Astrocyte (in vitro differentiated cells and primary cell): ENCODE results near the gene SPATA9. TPM values are rescaled to one million over a fixed set of nuclear protein-coding genes. Genes with fewer than 3 reads are reported as not detected.

Experiments used
- DNase-seq: peaks from one replicate; pipeline ENCODE4 v3.0.0-alpha.2; 2010; ENCODE audit warnings: low read depth
- FAIRE-seq: peaks from 2 replicates; lab custom pipeline; 2011; peaks lifted over from hg19 to GRCh38; lab: Jason Lieb, UNC
- H2AFZ ChIP-seq: 2 replicates; pipeline ENCODE4 v1.6.0; 2012; ENCODE audit warnings: low read depth, low read length, inconsistent platforms
- H3K27ac ChIP-seq: 2 replicates; pipeline ENCODE4 v1.5.1; 2011; ENCODE audit warnings: low read depth, low read length, inconsistent platforms
- H3K27me3 ChIP-seq: 2 replicates; pipeline ENCODE4 v1.6.0; 2011; ENCODE audit warnings: low read length, inconsistent platforms; ENCODE audit not compliant: insufficient read depth
- H3K36me3 ChIP-seq: 2 replicates; pipeline ENCODE4 v1.5.1; 2011; ENCODE audit warnings: low read length, inconsistent platforms; ENCODE audit not compliant: insufficient read depth
- H3K4me1 ChIP-seq: 2 replicates; pipeline ENCODE4 v1.5.1; 2011; ENCODE audit warnings: low read length, inconsistent platforms; ENCODE audit not compliant: insufficient read depth
- H3K4me2 ChIP-seq: 2 replicates; pipeline ENCODE4 v1.6.0; 2012; ENCODE audit warnings: low read length, inconsistent platforms
- H3K4me3 ChIP-seq: 2 replicates; pipeline ENCODE4 v1.5.1; 2011; ENCODE audit warnings: low read depth, mild to moderate bottlenecking, low read length, inconsistent platforms; ENCODE audit not compliant: insufficient read depth
- H3K79me2 ChIP-seq: 2 replicates; pipeline ENCODE4 v1.6.0; 2012; ENCODE audit warnings: mild to moderate bottlenecking, low read length, inconsistent platforms; ENCODE audit not compliant: insufficient read depth
- H3K9ac ChIP-seq: 2 replicates; pipeline ENCODE4 v1.6.0; 2012; ENCODE audit warnings: mild to moderate bottlenecking, low read length, inconsistent platforms
- H3K9me3 ChIP-seq: 2 replicates; pipeline ENCODE4 v1.5.1; 2012; ENCODE audit warnings: low read depth, mild to moderate bottlenecking, low read length, inconsistent platforms; ENCODE audit not compliant: insufficient read depth
- H4K20me1 ChIP-seq: 2 replicates; pipeline ENCODE4 v1.6.0; 2012; ENCODE audit warnings: low read length, inconsistent platforms; ENCODE audit not compliant: insufficient read depth
- H3K27ac Mint-ChIP-seq: one replicate; pipeline ENCODE4 v1.8.0; 2021; ENCODE audit warnings: mild to moderate bottlenecking, mixed read lengths; ENCODE audit not compliant: unreplicated experiment
- H3K27me3 Mint-ChIP-seq: one replicate; pipeline ENCODE4 v1.8.0; 2021; ENCODE audit warnings: low read depth, mixed read lengths; ENCODE audit not compliant: unreplicated experiment
- H3K36me3 Mint-ChIP-seq: one replicate; pipeline ENCODE4 v1.8.0; 2021; ENCODE audit warnings: low read depth, mixed read lengths; ENCODE audit not compliant: unreplicated experiment
- H3K4me1 Mint-ChIP-seq: one replicate; pipeline ENCODE4 v1.8.0; 2021; ENCODE audit warnings: low read depth, mixed read lengths; ENCODE audit not compliant: unreplicated experiment
- H3K4me3 Mint-ChIP-seq: one replicate; pipeline ENCODE4 v1.8.0; 2021; ENCODE audit warnings: mild to moderate bottlenecking, moderate library complexity, mixed read lengths; ENCODE audit not compliant: unreplicated experiment
- H3K9me3 Mint-ChIP-seq: one replicate; pipeline ENCODE4 v1.8.0; 2021; ENCODE audit warnings: mild to moderate bottlenecking, mixed read lengths; ENCODE audit not compliant: unreplicated experiment
- EZH2 ChIP-seq: IDR thresholded peaks from 2 replicates; pipeline ENCODE4 v1.6.1; 2012; ENCODE audit warnings: mild to moderate bottlenecking, low read length, inconsistent platforms; ENCODE audit not compliant: insufficient read depth
- total RNA-seq: library from RNA; stranded (reverse); gene quantifications from 2 replicates; pipeline ENCODE4 v1.2.1, GENCODE V29; 2021
- TF ChIP-seq, protein P1 (sequence below): IDR thresholded peaks from 2 replicates; pipeline ENCODE4 v1.5.1; 2011; ENCODE audit warnings: low read depth, mild to moderate bottlenecking, inconsistent platforms, low read length, moderate library complexity; ENCODE audit not compliant: insufficient read depth

SPATA9 gene
- total RNA-seq, 1 donor from 2014 or later = 0.98 TPM

DNA sequence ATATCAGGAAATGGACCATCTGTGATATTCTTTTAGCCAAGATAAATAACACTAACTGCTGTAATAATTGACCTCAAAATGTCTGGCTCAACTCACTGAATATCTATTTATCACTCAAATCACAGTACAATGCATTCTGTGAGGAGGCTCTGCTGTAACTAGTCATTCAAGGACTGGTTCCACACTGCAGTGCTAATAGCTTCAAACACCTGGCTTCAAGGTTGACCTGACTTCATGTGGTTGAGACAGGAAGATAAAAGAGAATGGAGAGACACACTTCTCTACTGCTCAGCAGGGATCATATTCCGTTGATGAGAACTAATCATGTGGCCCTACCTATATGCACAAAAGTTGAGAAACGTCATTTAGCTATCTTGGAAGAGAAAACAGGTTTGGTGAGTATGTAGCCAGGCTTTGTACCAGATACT, 45.0 kb upstream of the SPATA9 start:
- FAIRE-seq (no peak), DNase-seq (peak; percentile 82)
- Mint-ChIP-seq H3K4me3 (no peak overlapping the region), H3K27ac (no peak overlapping the region), H3K9me3 (peaks cover 1% of the 10 kb centered on the region), H3K4me1 (peaks cover 45% of the 10 kb centered on the region), H3K36me3 (peaks cover 4% of the 10 kb centered on the region), H3K27me3 (no peaks in the 10 kb centered on the region)
- Histone ChIP-seq H3K9ac (no peak overlapping the region), H3K79me2 (peaks cover 17% of the 10 kb centered on the region), H3K4me1 (peaks cover 45% of the 10 kb centered on the region), H3K27ac (peak overlapping the region; percentile 24), H2AFZ (no peak overlapping the region), H3K4me3 (no peak overlapping the region), H3K4me2 (no peak overlapping the region), H3K27me3 (no peaks in the 10 kb centered on the region), H3K9me3 (no peaks in the 10 kb centered on the region), H4K20me1 (no peaks in the 10 kb centered on the region), H3K36me3 (no peaks in the 10 kb centered on the region)
- TF ChIP-seq EZH2 = no peak
- TF ChIP-seq, protein P1, sequence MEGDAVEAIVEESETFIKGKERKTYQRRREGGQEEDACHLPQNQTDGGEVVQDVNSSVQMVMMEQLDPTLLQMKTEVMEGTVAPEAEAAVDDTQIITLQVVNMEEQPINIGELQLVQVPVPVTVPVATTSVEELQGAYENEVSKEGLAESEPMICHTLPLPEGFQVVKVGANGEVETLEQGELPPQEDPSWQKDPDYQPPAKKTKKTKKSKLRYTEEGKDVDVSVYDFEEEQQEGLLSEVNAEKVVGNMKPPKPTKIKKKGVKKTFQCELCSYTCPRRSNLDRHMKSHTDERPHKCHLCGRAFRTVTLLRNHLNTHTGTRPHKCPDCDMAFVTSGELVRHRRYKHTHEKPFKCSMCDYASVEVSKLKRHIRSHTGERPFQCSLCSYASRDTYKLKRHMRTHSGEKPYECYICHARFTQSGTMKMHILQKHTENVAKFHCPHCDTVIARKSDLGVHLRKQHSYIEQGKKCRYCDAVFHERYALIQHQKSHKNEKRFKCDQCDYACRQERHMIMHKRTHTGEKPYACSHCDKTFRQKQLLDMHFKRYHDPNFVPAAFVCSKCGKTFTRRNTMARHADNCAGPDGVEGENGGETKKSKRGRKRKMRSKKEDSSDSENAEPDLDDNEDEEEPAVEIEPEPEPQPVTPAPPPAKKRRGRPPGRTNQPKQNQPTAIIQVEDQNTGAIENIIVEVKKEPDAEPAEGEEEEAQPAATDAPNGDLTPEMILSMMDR = no peak

DNA sequence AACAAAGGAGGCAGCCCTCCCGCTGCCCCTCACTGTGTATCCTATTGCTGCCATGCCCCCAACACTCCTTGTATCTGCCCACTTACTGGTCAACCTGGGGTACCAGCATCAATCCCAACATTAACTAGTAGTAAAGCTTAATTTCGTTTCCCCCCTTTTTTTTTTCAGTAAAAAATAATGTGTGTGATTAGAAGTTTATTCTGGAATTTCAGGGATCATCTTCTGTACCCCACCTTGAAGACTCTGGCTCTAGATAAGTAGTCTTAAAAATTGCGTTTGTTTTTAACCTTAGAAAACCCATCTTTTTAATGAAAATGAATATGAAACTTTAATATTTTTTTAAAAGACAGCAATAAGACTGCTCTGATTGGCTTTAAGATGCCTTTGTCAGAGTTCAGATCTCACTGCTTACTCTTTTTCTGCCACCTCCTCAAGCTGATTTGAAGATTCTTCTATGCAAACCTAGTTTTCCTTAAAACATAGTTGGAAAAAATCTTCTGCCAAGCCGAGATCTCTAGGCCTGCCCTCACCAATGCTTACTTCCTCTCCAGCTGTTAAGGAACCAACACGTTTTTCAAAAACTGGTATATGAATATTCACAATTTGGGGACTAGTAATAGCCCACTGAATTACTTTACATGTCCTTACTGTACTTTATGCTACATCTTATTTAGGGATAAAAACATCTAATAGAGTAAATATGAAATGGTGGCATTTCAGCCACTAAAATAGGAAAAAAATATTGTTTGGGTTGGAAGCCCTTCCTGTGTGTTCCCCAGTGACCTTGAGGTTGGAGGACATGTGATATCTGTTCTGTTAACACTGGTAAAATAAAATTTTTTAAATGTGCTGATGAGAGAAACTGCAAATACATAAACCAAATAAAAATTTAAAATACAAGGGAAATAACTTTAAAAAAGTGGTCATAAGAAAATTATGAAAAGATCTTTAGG, 44.3 kb upstream of the SPATA9 start:
- Mint-ChIP-seq H3K36me3 (peaks cover 1% of the 10 kb centered on the region), H3K9me3 (peaks cover 1% of the 10 kb centered on the region), H3K27ac (no peak overlapping the region), H3K4me1 (peaks cover 43% of the 10 kb centered on the region), H3K4me3 (no peak overlapping the region), H3K27me3 (no peaks in the 10 kb centered on the region)
- Histone ChIP-seq H3K9me3 (no peaks in the 10 kb centered on the region), H3K9ac (no peak overlapping the region), H3K27ac (no peak overlapping the region), H2AFZ (no peak overlapping the region), H3K79me2 (peaks cover 10% of the 10 kb centered on the region), H3K4me3 (no peak overlapping the region), H3K4me1 (peaks cover 45% of the 10 kb centered on the region), H3K27me3 (no peaks in the 10 kb centered on the region), H3K36me3 (no peaks in the 10 kb centered on the region), H4K20me1 (no peaks in the 10 kb centered on the region), H3K4me2 (no peak overlapping the region)
- FAIRE-seq (no peak), DNase-seq (no peak)
- no peak for TF ChIP-seq EZH2
- TF ChIP-seq, protein P1 = no peak
